HG03045 (cell line): Measurements from ENCODE around the gene PRKCB.
A peak's percentile ranks its signal among the peaks of the same experiment; 100 is the strongest.

Experiments
- ATAC-seq: cut with Tn5 transposase; IDR thresholded peaks from one replicate; pipeline ENCODE4 v1.9.1; 2021; ENCODE audit warnings: mild to moderate bottlenecking, moderate library complexity; ENCODE audit not compliant: unreplicated experiment

The PRKCB gene

DNA sequence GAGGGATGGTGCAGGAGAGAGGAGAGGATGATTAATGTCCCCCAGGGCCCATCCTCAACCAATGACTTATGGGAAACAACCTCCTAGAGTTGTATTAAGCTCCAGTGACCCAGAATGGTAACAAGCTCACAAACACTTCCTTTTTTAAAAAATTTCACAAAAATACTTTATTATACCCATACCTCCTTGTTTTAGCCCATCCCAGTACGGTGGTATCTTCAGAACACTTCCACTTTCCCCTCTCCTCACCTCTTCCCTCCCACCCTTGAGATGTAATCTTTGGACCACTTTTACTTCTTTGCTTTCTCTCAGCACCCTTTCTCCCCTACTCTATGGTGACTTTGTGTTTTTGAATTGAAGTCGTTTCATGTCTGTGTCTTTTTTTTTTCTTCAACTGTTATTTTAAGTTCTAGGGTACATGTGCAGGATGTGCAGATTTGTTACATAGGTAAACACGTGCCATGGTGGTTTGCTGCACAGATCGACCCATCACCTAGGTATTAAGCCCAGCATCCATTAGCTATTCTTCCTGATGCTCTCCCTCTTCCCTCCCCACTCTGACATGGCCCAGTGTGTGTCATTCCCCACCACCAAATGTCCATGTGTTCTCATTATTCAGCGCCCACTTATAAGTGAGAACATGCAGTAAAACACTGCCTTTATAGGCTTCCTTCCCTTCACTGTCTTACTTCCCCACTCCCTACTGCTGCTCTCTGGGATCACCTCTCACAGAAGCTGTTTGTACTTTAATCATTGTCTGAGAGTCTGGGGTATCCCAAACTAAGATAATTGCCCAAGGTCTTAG lies 124.5 kb downstream of the PRKCB start:
- ATAC-seq: no peak

DNA sequence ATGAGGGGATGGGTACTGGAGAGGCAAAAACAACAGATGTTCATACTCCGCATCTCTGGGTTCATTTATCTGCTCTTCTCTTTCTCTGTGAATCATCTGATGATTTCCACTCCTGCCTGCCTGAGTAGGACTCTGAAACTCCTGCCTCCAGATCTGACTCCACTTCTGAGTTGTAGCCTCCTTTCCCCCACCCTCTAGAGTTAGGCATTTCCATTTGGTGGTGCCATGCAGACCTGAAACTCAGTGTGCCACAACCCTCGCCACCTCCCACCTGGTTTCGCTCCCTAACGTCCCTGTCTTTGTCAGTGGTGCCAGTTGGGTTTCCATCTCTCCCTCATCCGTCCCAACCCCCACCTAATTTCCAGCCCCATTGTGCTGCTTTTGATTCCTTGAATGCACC lies 126.2 kb downstream of the PRKCB start:
- no peak for ATAC-seq

DNA sequence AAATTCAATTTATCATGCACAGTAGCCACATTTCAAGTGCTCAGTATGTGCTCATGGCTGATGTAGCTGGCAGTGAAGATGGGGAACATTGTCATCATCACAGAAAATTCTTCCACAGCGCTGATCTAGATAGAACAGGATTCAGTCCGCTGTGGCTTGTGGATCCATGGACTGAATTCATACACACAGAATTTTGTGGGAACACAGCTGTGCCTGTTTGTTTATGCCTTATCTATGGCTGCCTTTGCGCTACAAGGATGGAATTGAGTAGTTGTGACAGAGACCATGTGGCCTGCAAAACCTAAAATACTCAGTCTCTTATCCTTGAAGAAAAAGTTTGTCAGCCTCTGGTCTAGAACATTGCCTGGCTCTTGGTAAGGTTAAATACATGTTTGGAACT lies 128.4 kb downstream of the PRKCB start:
- ATAC-seq: no peak

DNA sequence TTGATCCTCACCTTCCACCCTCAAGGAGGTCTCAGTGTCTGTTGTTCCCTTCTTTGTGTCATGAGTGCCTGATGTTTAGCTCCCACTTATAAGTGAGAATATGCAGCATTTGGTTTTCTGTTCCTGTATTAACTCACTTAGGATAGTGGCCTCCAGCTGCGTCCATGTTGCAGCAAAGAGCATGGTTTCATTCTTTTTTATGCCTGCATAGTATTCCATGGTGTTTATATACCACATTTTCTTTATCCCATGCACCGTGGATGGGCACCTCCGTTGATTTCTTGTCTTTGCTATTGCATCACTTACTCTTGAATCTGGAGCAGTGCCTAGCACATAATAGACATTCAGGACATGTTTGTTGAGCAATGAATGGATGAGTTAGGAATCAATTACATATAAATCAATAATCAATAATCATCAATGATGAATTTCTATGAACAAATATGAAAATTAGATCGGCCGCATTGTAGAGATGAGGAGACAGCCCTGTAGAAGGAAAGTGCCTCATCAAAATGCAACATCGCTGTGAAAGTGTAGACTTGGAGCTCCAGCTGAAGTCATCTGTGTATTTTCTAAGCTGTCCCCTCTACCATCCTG lies 129.5 kb downstream of the PRKCB start:
- no peak for ATAC-seq

DNA sequence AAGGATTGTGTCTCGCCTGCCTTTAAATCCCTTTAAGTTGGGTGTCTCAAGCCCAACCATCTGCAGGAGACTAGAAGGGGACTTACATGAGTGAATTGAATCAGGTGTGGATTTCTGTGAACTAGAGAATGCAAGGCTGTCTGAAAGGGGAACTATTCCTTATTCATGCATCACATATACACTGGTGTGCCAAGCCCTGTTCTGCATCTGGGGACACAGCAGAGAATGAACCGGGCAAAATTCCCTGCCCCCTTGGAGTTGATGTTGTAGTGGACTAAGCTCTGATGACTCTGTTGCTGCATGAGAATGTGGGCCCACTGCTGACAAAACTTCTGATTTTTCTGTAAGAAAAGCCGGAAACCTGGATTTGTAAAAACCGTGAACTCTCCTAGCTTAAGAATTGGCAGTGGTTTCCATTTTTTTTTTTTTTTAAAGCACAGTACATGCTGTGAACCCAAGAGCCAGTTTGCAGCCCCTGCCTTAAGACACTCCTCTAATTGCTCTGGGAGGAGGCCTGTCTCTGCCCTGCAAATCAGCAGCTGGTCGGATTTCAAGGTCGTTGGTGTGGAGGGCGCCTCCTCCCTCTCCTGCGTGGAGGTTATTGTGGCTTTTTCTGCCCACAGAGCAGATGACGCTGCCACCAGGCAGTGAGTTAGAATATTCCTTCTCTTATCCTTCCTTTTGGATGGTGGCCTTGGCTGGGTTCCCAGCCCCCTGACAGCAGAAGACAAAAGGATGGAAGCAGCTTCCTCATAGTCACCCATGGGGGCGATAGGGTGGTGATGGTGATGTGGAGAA lies 131.0 kb downstream of the PRKCB start:
- no peak for ATAC-seq

DNA sequence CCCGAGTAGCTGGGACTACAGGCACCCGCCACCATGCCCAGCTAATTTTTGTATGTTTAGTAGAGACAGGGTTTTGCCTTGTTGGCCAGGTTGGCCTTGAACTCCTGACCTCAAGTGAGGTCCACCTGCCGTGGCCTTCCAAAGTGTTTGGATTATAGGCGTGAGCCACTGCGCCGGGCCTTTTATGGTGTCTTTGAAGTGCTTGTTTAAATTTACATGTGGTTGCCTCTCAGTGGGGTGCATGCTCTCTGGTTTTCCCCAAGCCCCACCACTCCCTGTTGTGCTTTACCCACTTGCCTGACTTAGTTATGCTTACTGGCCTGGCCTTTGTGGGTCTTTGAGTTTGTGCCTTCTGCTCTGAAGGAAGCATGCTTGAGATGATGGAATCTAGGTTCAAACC lies 132.0 kb downstream of the PRKCB start:
- no peak for ATAC-seq

DNA sequence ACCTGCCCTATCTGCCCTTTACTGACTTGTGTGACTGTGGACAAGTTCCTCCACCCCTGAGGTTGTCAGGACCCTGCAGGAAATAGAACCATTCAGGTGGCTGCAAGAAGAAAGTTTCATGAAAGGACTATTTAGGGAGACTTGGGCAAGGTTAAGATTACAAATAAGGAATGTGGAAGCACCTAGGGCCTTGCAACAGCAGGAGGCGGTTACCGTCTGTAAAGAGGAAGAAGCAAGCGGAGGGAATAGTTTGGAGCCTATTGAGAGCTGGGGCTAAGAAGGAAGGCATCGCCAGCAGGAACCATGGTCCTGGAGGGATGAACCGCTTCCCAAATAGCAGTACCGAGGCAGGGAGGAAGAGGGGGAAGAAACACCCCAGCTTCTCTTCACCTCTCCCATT lies 132.4 kb downstream of the PRKCB start:
- ATAC-seq: no peak

DNA sequence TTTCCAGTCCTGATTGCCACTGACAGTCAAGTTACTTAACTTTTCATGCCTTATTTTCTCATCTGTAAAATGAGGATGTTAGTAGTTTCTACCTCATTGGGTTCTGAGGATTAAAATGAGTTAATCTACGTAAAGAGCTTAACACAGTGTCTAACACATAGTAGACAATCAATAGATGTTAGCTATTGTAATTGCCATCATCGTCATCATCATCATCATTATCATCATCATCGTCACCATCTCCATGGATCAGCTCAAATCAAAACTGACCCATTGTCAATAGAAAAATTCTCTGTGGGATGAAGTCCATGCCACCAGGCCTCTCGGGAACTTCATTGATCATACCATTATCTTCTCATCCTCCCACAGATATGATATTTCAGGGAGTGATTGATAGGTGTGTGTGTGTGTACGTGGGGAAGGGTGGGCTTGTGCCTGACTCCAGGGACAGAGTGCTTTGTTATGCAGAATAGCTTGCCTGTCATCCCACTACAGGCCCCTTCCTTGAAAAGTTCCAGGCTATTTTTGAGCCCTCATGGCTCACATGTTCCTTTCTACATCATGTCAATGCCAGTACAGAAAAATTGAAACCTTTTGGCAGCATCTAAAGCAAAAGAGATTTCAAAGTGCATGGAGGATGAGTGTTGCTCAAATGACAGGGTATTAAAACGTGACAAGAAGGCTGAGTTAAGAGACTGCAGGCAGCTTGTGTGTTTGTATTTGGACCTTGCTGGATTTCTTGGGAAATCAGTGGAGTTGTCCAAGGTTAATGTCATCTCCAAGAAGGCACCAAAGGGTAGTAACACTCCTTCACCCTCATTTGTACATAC lies 133.9 kb downstream of the PRKCB start:
- no peak for ATAC-seq

DNA sequence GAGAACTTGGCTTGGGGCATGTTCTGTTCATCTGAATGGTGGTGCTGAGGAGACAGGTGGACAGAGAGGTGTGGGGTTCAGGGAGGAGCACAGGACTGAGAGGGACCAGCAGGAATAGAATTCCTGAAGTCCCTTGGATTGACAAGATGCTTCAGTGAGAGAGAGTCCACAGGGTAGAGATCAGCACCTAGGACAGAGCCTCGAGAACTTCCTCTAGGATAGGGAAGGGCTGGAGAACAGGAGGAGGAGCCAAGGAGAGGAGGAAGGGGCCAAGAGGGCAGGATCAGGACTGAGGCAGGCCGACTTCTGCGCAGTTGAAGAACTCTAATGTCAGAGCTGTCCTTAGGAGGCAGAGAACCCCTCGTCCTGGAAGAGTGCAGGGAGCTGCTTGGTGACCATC lies 138.4 kb downstream of the PRKCB start:
- ATAC-seq: no peak

DNA sequence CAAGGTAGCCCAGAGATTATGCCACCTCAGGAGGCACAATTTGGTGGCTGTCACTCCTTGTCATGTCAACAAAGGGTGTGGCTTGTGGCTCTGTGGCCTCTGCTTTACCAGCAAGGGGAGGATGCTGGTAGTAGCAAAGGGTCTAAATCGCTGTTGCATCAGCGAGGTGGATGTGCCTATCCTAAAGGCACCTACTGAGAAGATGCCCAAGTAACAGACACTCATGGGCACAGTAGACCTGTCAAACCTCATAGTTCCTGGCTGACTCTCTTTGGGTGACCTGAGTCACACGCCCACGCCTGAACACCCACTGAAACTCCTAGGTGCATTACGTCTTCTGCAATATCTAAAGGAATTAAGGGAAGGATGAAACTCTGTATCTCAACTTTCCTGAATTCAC lies 139.5 kb downstream of the PRKCB start:
- no peak for ATAC-seq

DNA sequence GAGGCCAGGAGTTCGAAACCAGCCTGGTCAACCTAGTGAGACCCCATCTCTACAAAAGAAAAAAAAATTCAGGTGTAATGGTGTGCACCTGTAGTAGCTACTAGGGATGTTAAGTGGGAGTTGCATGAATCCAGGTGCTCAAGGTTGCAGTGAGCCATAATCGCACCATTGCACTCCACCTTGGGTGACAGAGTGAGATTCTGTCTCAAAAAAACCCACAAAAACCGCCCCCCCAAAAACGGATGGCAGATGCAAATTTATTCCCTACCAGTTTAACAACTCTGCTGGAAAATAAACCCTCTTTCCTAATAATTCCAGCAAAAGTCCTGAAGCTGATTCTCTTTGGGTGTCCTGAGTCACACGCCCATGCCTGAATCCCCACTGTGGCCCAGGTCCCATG lies 140.3 kb downstream of the PRKCB start:
- ATAC-seq: no peak

DNA sequence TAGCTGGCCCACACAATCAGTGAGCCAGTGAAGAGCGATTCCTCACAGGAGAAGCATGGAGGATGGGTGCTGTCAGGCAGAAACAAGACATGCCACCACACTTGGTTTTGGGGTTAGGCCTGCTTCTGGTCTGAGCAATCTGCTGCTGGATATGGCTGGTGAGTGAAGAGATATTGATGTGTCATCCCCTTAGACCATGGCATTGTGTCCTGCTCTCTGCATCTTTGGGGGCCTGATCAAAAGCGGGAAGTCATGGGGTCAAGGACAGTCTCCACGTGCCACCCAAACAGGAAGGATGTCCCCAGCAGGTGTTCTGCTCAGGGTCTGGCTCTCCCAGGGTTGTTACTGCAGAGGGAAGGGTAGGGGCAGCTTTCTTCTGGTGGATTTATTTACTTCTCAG lies 140.7 kb downstream of the PRKCB start:
- ATAC-seq: no peak

DNA sequence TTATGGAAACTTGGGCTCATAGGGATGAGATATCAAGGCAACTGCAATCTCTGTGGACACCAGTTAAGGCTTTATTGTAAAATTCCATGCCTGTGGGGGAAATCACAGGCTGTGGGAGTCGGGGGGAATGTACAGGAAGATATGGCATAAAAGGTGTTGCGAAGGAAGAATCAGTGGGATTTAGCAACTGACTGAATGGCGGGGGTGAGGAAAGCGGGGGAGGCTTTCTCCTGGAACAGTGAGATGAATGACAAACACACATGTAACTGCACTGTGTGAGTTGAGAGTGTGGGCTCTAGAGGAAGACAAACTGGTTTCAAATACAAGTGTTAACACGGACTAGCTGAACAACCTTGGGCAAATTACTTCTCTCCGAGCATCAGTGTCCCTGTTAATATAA lies 143.7 kb downstream of the PRKCB start:
- no peak for ATAC-seq

DNA sequence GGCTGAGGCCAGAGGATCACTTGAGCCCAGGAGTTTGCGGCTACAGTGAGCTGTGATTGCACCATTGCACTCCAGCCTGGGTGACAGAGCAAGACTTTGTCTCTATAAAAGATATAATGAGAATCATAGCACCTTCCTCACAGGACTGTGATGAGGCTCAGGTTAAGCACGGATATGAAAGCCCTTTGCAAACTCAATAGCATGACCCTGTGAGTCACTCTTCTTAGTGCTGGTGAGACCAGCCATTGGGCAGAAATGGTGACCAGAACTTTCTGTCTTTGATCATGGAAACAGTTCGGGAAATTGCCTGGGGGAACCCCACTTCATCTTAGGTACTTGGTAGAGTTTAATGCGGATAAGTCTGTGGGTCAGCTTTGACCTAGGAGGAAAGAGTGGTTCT lies 144.2 kb downstream of the PRKCB start:
- ATAC-seq: no peak

DNA sequence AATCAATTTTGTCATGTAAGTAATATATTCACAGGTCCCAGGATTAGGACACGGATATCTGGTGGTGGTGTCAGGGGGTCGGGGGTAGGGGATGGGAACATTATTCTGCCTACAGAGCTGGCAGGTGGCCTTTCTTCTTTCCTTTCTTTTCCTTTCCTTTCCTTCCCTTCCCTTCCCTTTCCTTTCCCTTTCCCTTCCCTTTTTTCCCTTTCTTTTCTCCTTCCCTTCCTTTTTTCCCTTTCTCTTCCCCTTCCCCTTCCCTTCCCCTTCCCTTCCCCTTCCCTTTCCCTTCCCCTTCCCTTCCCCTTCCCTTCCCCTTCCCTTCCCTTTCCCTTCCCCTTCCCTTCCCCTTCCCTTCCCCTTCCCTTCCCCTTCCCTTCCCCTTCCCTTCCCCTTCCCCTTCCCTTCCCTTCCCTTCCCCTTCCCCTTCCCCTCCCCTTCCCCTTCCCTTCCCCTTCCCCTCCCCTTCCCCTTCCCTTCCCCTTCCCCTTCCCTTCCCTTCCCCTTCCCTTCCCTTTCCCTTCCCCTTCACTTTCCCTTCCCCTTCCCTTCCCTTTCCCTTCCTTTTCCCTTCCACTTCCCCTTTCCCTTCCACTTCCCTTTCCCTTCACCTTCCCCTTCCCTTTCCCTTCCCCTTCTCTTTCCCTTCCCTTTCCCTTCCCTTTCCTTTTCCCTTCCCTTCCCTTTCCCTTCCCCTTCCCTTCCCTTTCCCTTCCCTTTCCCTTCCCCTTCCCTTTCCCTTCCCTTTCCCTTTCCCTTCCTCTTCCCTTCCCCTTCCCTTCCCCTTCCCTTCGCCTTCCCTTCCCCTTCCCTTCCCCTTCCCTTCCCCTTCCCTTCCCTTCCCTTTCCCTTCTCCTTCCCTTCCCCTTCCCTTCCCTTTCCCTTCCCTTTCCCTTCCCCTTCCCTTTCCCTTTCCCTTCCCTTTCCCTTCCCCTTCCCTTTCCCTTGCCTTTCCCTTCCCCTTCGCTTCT lies 145.9 kb downstream of the PRKCB start:
- ATAC-seq: no peak

DNA sequence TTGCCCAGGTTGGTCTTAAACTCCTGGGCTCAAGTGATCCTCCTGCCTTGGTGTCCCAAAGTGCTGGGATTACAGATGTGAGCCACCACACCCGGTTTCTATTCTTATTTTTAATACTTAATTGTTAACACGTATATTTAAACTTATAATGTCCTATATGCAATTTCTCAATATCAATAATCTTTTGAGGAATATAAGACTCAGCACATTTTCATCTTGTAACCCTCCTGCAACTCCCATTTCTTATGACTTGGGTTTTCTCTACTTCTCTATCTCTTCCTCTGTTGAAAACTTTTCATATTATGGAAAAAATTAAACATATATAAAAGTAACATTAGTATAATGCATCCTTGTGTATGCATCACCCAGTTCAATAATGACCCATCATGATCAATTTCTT lies 150.7 kb downstream of the PRKCB start:
- no peak for ATAC-seq

DNA sequence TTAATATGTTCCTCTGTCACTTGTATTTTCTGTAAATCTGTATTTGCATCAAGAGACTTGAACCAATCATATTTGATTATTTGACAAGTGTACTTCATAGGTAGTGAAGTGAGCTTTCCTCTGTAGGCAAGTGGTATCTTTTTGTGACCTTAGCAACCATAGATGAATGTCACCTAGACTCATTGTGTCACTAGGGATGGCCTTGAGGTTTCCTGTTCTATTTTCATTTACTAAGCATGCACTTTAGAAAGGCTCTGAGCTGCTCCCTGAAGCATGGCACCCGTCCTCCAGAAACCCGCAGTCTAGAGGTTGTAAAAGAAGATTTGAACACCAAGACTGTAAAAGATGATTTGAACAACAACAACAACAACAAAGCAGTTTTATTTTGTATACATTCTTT lies 151.7 kb downstream of the PRKCB start:
- ATAC-seq: peak; percentile 68

DNA sequence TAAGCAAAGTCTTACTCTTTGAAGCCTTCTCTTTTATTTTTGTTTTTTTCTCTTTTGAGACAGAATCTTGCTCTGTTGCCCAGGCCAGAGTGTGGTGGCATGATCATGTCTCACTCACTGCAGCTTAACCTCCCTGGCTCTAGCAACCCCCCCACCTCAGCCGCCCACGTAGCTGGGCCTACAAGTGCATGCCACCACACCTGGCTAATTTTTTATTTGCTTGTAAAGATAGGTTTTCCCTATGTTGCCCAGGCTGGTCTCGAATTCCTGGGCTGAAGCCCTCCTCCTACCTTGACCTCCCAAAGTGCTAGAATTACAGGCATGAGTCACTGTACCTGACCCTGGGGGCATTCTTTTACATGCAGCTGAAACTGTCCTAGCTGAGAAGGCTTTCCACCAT lies 154.7 kb downstream of the PRKCB start:
- ATAC-seq: no peak

DNA sequence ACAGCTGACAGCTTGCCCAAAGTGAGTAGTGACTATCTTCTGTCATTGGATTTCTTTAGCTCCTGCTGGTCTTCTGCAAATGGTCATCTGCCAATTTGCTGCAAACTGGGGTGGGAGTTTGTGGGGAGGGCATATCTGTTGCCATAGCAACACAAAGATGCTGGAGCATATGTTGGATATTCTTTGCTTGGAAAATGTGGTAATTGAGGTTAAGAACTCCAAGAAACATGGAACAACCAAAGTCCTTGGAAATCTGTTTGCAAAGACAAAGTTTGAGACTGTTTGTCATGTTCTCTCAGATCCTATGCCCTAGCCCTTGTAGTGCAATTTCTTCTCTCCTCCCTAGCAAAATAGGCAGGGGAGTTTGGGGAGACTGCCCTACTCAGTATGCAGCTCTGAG lies 155.3 kb downstream of the PRKCB start:
- no peak for ATAC-seq

DNA sequence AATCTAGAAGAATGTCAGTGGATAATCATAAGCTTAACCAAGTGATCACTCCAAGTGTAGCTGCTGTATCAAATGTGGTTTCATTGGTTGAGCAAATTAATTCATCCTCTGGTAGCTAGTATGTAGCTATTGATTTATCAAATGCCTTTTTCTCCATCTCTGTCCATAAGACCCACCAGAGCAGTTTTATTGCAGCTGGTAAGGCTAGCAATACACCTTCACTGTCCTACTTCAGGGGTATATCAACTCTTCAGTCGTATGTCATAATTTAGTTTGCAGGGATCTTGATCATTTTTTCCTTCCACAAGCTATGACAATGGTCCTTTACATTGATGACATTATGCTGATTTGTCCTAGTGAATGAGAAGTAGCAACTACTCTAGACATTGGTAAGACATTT lies 158.8 kb downstream of the PRKCB start:
- ATAC-seq: no peak
